GM19455 (cell line): ENCODE data around the gene NFKBIL1.
"Not testable (repeated sequence)": the region's sequence is repeated elsewhere in the genome, so short reads cannot be mapped to it uniquely, and the experiment has no call there.

Source experiments
- ATAC-seq: cut with Tn5 transposase; IDR thresholded peaks from one replicate; pipeline ENCODE4 v1.9.1; 2021; ENCODE audit not compliant: unreplicated experiment

NFKBIL1 gene, protein sequence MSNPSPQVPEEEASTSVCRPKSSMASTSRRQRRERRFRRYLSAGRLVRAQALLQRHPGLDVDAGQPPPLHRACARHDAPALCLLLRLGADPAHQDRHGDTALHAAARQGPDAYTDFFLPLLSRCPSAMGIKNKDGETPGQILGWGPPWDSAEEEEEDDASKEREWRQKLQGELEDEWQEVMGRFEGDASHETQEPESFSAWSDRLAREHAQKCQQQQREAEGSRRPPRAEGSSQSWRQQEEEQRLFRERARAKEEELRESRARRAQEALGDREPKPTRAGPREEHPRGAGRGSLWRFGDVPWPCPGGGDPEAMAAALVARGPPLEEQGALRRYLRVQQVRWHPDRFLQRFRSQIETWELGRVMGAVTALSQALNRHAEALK

DNA sequence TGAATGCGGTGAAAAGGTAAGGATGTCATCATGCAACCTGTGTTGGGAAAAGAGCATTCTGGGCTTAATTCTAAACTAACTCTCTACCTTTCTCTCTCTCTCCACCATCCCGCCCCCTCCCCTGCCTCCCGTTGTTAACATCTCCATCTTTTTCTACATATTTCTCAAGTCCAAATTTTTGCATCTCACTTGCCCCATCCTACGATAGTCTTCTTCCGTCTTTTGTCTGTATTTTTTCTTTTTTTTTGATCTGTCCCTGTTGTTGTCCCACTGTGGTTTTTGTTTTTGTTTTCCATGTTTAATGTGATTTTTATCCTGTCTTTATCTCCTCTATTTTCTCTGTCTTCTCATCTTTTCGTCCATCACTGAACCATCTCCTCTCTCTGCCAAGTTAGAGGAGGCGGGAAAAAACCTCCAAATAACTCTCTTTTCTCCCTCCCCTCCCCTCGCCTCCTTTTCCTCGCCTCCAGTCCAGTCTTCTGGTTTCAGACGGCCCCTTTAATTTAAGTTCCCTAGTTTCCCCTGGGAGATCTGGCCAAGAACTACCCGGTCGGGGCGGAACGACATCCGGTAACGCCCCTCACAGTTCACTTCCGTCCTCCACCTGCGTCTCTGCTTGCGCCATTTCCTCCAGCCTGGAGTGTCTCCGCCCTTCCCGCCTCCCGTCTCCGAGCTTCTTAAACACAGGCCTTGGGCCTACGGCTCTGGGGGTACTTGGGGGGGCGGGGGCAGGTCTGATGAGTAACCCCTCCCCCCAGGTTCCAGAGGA, at the start of gene NFKBIL1:
TSS of gene NFKBIL1 (plus strand) at position 651 of the 769 bp plus-strand sequence. CDS start at position 738, 87 bp downstream.
- peak; percentile 63 for ATAC-seq

DNA sequence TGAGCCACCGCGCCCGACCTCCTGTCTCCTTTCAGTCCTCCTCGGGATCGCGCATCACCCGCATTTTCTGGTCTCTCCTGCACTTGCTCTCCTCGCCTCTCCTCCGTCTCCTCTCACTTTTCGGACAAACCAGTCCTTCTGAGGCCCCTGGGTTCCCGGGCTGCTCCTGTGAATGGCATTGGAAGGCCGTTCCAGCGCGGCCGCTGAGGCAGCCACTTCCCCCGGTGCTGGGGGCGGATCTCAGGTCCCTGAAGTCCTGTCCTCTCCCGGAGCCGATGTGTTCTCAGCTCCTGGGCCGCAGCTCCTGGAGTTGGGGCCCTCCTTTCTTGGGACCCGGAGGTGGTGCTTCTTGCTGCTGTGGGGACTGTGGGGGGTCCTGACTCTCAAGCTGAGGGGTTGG, 48.7 kb upstream of the NFKBIL1 start:
- ATAC-seq, result no peak

DNA sequence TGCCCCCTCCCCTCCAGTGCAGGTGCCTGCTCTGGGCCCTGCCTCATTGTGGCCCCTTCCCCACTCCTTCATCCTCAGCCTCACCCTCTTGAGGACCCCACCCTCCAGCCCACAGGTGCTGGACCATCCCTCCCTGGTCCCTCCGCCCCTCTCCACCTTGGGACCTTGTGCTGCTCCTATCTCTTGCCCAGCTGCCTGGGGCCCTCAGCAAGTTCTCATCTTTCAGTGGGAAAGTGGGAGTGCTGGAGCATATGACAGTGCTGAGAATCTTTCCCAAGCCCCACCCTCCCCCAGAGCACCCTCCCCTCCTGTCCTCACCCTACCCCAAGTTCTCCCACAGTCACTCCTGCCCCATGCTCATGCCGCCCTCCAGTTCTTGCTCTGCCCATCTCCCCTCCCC, 47.8 kb upstream of the NFKBIL1 start:
- not testable (repeated sequence) for ATAC-seq

DNA sequence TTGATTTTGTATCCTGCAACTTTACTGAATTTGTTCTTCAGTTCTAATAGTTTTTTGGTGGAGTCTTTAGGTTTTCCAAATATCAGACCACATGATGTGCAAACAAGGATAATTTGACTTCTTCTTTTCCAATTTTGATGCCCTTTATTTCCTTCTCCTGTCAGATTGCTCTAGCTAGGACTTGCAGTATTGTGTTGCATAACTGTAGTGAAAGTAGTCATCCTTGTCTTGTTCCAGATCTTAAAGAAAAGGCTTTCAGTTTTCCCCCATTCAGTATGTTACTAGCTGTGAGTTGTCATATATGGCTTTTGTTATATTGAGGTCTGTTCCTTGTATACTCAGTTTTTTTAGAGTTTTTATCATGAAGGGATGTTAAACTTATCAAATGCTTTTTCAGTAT, 44.8 kb upstream of the NFKBIL1 start:
- ATAC-seq, result no peak

DNA sequence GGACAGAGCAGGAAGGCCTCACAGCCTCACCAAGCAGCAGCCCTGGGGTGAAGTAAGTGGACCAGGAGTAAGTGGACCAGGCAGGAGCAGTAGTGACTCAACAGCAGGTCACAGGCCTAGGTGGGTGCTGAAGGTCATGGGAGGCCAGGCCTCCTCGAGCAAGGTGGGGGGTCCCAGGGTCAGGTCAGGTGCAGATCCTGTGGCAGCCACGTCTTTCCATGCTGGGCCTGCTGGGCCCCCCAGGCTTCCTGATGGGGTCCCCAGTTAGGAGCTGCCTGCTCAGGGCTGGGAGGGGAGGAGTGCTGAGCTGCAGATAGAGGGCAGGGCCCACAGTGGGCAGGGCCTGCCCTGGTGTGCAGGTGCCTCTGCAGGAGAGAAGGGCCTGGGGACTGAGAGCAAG, 38.4 kb upstream of the NFKBIL1 start:
- not testable (repeated sequence) for ATAC-seq

DNA sequence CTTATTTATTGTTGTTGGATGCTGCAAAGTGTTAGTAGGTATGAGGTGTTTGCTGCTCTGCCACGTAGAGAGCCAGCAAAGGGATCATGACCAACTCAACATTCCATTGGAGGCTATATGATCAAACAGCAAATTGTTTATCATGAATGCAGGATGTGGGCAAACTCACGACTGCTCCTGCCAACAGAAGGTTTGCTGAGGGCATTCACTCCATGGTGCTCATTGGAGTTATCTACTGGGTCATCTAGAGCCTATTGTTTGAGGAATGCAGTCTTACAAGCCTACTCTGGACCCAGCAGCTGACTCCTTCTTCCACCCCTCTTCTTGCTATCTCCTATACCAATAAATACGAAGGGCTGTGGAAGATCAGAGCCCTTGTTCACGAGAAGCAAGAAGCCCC, 37.4 kb upstream of the NFKBIL1 start:
- no peak for ATAC-seq

DNA sequence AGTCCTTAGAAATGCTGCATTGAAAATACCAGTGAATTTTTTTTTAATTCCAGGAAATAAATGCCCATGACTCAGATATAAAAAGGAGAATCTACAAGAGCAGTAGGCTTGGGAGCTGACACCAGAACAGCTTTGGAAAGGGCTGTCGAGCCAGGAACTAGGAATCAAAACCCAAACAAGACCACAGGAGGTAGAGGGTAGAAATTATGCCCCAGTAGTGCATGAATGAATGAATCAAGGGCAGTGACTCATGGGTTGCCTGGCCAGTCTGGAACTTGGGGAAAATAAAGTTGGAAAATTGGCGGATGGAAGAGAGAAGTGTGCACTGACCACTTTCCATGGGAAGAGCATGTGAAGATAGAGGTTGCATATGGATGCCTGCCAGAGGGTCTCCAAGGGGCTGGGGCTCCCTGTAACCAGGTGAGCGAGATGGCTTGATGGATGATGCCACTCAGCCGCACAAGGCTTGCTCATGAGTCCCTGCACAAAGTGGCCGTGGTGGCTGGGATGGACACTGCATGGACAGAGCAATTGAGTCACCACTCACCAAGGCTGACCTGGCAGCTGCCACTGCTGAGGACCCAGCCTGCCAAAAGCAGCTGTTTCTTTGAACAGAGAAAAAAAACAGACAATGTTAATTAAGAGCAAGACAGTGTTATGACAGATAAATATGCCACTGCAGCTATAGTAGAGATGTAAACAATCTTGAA, 33.8 kb upstream of the NFKBIL1 start:
- no peak for ATAC-seq

DNA sequence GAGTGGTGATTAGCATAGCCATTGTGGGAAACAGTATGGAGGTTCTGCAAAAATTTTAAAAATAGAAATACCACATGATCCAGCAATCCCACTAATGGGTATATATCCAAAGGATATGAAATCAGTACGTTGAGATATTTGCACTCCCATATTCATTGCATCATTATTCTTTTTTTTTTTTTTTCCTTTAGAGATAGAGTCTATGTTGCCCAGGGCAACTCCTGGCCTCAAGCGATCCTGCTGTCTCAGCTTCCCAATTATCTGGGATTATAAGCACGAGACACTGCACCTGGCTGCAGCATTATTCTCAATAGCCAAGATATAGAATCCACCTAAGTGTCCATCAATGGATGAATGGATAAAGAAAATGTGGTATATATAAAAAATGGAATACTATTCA, 25.6 kb upstream of the NFKBIL1 start:
- no peak for ATAC-seq

DNA sequence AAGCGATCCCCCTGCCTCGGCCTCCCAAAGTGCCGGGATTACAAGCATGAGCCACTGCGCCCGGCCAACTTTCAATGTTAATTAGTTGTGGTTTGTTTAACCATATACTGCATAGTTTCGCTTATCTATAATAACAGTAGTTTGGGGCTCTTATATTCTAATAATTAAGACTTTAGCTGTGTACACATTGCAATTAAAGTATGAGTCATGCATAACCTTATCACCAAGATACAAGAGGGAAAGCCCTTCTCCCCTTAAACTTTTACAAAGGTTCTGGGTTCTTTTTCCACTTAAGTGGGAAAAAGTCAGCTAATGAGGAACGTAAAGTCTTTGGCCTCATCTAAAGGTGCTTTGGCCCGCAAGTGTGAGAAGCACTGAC, 21.9 kb upstream of the NFKBIL1 start:
- no peak for ATAC-seq

DNA sequence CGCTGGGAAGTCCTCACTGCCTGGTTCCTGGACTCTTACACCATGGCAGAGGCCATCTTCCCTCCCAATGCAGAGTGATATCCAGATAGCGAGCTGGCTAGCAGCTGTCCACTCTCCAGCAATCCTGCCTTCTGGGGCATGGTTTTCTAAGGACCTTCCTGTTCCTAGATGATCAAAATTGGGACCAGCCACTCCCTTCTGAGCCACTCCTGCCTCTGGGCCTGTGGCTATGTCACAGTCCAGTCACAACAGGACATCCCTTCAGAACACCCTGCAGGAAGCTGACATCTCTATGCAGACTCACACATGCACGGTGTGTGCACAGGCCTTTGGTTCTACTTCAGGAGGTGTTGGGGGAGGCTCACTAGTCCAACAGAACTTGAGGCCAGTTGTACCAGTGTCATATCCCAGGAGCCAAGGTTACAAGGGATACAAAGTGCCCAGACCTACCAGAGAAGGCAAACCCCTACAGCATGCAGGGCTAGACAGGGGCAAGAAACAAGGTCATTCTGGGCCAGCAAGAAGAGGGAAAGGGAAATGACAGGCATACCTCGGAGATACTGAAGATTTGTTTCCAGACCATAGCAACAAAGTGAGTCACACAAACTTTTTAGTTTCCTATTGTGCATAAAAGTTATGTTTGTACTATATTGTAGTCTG, 21.3 kb upstream of the NFKBIL1 start:
- no peak for ATAC-seq

DNA sequence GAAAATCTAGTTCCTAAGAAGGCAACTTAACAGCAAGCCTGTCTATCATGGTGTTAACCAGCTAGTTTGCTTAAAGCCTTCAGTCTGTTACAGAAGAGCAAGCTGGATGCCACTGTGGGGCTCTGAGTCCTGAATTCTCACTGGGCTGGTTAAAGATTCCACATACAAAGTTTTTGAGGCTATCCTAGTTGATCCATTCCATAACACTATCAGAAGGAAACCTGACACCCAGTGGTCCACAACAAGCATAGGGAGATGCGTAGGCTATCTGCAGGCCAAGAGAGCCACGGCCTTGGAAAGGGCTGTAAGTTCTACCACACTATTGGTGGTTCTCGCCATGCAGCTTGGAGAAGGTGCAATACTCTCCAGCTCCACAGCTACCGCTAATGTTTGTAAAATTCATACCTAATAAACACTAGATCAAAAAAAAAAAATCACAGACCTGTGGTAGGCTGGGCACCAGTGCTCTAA, 19.1 kb upstream of the NFKBIL1 start:
- ATAC-seq, result no peak

DNA sequence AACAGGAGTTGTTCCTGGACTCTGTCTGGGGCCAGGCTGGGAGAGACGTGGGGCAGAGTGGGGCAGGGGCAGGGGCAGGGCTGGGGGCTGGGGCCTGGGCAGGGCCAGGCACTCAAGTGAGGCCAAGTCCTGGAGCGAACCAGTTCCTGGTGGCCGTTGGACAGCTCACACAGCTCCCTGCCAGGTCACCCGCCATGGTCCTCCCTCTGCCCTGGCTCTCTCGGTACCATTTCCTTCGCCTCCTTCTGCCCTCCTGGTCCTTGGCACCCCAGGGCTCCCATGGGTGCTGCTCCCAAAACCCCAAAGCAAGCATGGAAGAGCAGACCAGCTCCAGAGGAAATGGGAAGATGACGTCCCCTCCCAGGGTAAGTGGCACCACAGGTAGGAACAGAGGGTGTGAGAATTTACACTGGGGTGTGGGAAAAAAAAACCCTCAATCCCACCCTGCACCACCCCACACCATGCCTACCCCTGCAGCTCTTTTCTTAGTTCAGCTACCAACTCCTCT, 18.5 kb upstream of the NFKBIL1 start, which contains the start of gene MCCD1:
TSS of gene MCCD1 (plus strand) at position 142 of the 508 bp plus-strand sequence. CDS start at position 195, 53 bp downstream.
- ATAC-seq, result no peak

DNA sequence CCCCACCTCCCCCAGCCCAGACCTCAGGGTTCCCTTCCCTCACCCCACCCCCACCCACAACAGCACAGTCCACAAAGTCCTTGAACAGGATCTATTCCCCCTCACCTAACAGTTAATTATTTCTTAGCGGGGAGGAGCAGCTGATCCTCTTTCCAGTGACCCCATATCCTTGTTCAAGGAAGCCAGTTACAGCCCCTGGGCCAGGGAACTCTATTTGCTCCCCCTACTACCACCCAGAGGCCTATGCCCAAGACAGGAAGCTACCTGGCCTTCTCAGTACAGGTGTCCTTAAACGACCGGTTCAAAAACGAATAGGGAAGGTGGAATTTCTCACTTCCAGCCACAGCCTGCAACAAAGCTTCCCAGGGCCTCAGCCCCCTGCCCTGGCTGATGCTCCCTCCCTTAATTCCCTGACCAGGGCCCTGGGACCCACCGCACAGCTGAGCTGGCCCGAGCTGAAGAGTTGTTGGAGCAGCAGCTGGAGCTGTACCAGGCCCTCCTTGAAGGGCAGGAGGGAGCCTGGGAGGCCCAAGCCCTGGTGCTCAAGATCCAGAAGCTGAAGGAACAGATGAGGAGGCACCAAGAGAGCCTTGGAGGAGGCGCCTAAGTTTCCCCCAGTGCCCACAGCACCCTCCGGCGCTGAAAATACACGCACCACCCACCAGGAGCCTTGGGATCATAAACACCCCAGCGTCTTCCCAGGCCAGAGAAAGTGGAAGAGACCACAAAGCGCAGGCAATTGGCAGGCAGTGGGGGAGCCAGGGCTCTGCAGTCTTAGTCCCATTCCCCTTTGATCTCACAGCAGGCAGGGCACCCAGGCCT, 17.9 kb upstream of the NFKBIL1 start:
- ATAC-seq, result no peak

DNA sequence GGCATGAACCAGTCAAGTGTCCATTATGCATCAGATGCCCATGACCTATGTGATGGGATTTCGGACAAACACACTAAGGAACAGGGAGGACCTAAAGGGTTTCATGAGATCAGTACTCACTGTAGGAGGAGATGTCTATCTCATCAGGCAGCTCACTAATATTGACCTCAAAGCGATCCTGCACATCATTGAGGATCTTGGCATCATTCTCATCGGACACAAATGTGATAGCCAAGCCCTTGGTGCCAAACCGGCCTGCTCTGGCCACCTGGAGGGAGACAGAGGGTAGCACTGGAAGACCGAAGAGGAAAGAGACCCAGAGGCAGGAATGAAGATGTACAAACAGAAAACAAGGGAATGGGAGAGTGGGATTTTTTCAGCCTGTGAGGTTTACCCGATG, 16.7 kb upstream of the NFKBIL1 start:
- no peak for ATAC-seq

DNA sequence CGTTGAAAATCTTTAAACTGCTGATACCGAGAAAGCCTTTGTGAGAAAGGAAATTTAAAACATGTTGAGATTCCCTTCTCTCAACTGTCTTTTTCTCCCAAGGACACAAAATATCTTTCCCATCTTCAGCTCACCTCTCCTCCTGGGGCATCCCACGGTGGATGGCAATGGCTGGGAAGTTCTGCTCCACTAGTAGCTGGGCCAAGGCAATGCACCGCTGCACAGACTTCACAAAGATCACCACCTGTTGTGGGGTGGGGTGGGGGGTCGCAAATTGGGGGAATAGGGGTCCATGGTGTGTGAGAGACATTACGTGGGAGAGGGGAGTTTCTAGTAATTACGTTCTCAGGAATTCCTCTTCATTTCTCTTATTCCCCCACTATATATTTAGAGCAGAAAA, 16.2 kb upstream of the NFKBIL1 start:
- ATAC-seq, result no peak

DNA sequence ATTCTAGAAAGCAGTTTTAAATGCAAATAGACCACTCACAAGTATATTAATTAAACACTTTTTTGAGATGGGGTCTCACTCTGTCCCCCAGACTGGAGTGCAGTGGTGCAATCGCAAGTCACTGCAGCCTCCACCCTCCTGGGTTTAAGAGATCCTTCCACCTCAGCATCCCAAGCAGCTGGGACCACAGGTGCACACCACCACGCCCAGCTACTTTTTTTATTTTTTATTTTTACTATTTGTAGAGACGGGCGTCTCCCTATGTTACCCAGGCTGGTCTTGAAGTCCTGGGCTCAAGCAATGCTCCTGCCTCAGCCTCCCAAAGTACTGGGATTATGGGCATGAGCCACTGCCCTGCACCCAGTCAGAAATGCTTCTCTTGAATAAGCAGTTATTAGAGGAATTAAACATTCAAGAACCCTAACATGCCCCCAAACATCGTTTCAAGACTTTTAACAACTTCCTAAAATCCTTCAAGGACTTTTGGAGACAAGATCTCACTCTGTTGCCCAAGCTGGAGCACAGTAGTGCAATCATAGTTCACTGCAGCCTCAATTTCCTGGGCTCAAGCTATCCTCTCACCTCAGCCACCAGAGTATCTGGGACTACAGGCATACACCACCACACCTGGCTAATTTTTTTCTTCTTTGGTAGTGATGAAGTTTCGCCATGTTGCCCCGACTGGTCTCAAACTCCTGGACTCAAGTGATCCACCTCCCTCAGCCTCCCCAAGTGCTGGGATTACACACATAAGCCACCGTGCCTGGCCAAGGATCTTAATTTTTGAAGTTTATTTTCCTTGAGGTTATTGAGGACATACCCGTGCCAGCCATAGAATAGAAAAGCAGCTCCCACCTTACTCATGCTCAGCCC, 15.4 kb upstream of the NFKBIL1 start:
- ATAC-seq, result no peak

DNA sequence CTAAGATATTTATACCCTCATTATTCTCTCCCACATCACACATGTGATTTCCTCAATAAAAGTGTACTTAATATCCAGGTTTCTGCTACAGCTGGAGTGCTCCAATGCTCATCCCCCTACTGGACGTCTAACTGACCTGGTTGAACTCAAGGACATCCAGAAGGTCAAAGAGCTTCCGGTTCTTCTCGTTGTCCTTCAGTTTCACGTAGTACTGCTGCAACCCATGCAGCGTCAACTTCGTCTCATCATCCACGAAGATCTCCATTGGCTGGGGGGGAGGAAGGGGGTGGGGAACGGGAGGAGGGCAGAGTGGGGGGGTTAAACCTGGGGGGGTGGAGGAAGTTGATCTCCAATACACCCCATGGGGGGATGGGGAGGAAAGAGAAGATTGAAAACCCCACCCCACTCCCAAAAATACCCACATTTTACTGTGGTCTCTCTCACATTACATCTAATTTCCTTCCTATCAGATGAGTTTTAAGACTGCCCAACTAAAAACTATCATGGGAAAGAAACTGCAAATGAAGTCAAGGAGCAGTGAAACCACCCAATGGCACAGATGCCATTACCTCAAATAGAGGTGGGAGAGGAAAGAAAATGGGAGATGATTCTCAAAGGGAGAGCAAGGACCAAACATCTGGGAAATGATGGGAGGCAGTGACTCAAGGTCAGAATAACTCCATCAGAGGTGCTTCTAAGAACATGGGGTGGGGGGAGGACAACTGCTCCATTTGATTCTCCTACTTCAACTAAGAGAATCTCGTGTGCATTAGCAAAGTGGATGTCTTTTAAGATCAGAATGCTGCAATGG, 14.6 kb upstream of the NFKBIL1 start:
- no peak for ATAC-seq

DNA sequence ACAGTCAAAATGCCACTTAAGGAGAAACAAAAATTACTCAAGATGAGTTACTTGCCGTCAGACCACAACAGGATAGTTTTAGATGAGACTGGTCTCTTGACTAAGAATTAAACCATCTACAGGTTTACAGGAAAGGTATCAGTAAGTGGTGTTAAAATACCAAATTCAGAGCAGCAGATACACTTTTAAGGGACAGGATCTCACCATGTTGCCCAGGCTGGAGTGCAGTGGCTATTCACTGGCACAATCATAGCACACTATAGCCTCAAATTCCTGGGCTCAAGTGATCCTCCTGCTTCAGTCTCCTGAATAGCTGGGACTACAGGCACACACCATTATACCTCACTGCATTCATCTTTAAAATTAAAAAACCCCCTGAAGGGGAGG, 14.0 kb upstream of the NFKBIL1 start:
- ATAC-seq, result no peak
